Measurements from ENCODE around the gene NFKB1.

GRCh38 chr4:102531462-102531861 is 30.3 kb downstream of the NFKB1 start:
- TF ChIP-seq ZNF274 (IDR thresholded peaks at IDR 0.05; ENCODE audit: insufficient read depth, insufficient read length) (no peak), STAT3 (IDR thresholded peaks at IDR 0.05; ENCODE audit: low read depth, low read length) (no peak), PRDM15 (CRISPR knock-in tag; IDR thresholded peaks at IDR 0.05) (no peak), ZSCAN29 (IDR thresholded peaks at IDR 0.05) (no peak), SMC3 (IDR thresholded peaks at IDR 0.05; ENCODE audit: borderline replicate concordance, low read length) (no peak), POLR2A (IDR thresholded peaks at IDR 0.05; ENCODE audit: low read depth, low read length) (no peak), PML (IDR thresholded peaks at IDR 0.05; ENCODE audit: low read length) (no peak), SIN3A (IDR thresholded peaks at IDR 0.05; ENCODE audit: low read depth, low read length) (no peak), CTCF (IDR thresholded peaks at IDR 0.05 in 2 of 3, conservative IDR thresholded peaks at IDR 0.05 in 1 of 3; ENCODE audit: control insufficient read depth in 2 of 3, extremely low read depth in 1 of 3, insufficient read depth in 1 of 3, low read depth in 3 of 3, low read length in 3 of 3) (no peak), IKZF1 (conservative IDR thresholded peaks at IDR 0.05) (no peak), ZBTB11 (CRISPR knock-in tag; IDR thresholded peaks at IDR 0.05) (no peak), SREBF2 (IDR thresholded peaks at IDR 0.05; ENCODE audit: low read length) (no peak)
